Fibroblast of pulmonary artery (primary cell): Measurements from ENCODE around the gene ARSK.

Experiments
- DNase-seq: peaks from one replicate; pipeline ENCODE4 v3.0.0-alpha.2; 2010; ENCODE audit warnings: low read depth
- H3K4me3 ChIP-seq: replicated peaks from 2 replicates; pipeline ENCODE4 v1.5.1; 2011; ENCODE audit warnings: low read depth, mild to moderate bottlenecking, control low read depth, low read length, moderate library complexity
- TF ChIP-seq, protein P1 (sequence below): IDR thresholded peaks from 2 replicates; pipeline ENCODE4 v1.5.1; 2011; ENCODE audit warnings: mild to moderate bottlenecking, control low read depth, low read length, inconsistent platforms; ENCODE audit errors: missing control alignments

ARSK gene

DNA sequence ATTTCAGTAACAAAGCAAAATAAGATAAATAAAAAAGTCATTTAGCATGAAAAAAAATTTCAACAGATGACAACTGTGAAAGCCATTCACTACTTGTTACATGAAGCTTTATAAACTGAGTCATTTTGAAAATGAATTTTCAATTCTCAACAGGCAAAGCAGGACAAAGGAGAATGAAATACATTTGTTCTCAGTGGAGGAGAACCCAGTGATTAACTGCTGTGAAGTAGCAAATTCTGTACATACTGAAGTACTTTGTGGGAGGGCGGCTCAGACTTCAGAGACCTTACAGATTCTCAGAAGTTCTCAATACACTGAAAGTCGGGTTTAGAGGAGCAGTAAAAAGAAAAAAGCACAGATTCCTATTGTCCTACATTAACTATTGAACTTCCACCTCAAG, 21.8 kb upstream of the ARSK start:
- DNase-seq: no peak
- TF ChIP-seq, protein P1, sequence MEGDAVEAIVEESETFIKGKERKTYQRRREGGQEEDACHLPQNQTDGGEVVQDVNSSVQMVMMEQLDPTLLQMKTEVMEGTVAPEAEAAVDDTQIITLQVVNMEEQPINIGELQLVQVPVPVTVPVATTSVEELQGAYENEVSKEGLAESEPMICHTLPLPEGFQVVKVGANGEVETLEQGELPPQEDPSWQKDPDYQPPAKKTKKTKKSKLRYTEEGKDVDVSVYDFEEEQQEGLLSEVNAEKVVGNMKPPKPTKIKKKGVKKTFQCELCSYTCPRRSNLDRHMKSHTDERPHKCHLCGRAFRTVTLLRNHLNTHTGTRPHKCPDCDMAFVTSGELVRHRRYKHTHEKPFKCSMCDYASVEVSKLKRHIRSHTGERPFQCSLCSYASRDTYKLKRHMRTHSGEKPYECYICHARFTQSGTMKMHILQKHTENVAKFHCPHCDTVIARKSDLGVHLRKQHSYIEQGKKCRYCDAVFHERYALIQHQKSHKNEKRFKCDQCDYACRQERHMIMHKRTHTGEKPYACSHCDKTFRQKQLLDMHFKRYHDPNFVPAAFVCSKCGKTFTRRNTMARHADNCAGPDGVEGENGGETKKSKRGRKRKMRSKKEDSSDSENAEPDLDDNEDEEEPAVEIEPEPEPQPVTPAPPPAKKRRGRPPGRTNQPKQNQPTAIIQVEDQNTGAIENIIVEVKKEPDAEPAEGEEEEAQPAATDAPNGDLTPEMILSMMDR: no peak
- H3K4me3 ChIP-seq: no peak overlapping the region

DNA sequence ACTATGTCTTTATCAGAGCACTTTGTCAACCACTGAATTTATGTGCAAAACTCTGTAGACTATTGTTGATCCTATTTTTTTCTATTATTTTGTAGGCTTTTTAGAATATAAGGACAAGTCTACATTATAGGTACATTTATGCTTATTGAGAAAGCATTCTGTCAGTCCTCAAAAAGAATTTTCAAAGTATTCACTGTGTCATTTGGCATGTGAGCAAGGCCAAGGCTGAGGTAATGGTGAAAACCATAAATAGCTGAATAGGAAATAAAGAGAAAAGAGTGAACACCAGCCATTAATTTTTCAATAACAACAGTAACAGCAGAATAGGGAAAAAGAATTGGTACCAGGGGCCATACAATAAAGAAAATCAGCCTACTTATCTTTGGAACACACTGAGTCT, 21.1 kb upstream of the ARSK start:
- TF ChIP-seq, protein P1: no peak
- peak; percentile 16 for DNase-seq
- no peak overlapping the region for H3K4me3 ChIP-seq

- TF ChIP-seq, protein P1: no peak
- no peak overlapping the region for H3K4me3 ChIP-seq
- peak; percentile 7 for DNase-seq
Measured at GRCh38 chr5:95537501-95537900, 17.4 kb upstream of the ARSK start.

DNA sequence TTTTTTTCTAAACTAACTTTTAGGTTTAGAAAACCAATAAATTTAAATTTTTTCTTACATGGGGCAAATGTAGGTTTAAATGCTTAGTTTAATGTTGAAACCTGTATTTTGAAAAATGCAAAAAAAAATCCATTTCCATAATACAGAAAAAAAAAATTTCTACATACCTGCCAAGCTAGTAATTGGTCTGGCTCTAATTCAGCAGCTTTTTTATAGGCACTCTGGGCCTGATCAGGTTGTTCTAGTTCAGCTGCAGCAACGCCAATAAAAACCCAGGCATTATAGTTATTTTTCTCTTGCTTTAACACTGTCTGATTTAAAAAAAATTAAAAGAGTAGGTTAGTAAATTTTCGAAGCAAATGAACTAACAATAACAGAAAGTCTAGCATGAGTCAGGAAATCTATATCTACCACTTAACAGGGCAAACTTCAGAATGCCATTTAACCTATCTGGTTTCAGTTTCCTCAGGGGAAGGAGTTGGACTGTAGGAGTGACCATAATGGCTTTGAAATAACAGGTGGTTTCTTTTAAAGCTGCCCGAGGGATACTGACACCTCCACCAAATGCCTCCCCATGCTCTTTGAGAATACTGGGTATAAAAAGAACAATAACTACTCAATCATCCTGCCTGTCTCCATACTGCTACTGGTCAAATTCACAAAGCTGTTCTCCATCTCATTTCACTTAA, 11.7 kb upstream of the ARSK start:
- TF ChIP-seq, protein P1: no peak
- peak; percentile 34 for DNase-seq

GRCh38 chr5:95549030-95549429, 5.9 kb upstream of the ARSK start:
- H3K4me3 ChIP-seq: no peak overlapping the region
- TF ChIP-seq, protein P1: no peak
- no peak for DNase-seq

More for the DNA sequence above, 11.7 kb upstream of the ARSK start:
- no peak overlapping the region for H3K4me3 ChIP-seq

- peak overlapping the region; percentile 94 for H3K4me3 ChIP-seq
- TF ChIP-seq, protein P1: no peak
Measured at GRCh38 chr5:95554331-95554646, 612 bp upstream of the ARSK start.

DNA sequence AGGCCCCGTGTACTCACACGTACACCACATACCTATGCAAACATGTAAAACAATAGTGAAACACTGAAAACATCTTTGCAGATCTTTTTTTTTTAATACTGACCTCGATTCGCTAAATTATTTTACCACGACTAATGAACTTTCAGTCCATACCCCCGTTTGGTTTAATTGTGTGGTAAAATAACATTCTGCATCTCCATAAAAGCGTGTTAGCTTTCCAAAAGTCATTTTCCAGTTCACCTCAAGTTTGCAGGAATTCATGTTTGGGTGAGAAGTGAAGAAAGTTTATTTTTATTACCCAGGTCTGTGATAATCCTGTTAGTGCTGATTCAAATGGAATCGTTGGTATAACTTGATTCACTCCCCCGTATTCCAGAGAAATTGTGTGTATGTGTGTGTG, 652 bp downstream of the ARSK start:
- peak overlapping the region; percentile 94 for H3K4me3 ChIP-seq
- peak; percentile 24 for DNase-seq
- TF ChIP-seq, protein P1: no peak

More at GRCh38 chr5:95554331-95554646, 612 bp upstream of the ARSK start:
- DNase-seq: peak; percentile 50
